Measurements from ENCODE around the gene IZUMO3.
"Not testable (repeated sequence)": the region's sequence is repeated elsewhere in the genome, so short reads cannot be mapped to it uniquely, and the experiment has no call there.

Gene IZUMO3

GRCh38 chr9:24545847-24546522 lies at the start of gene IZUMO3:
TSS of gene IZUMO3 (minus strand) at chr9:24545897. CDS start at chr9:24545649, 248 bp downstream.
- DNase-seq (ENCODE audit: low read depth in 1 of 2, low spot score in 1 of 2), result no peak

GRCh38 chr9:24594234-24594850 lies 48.6 kb upstream of the IZUMO3 start:
- no peak for DNase-seq (ENCODE audit: low read depth in 1 of 2, low spot score in 1 of 2)

- no peak for DNase-seq (ENCODE audit: low read depth in 1 of 2, low spot score in 1 of 2)
Measured at GRCh38 chr9:24590432-24590831, 44.7 kb upstream of the IZUMO3 start.

GRCh38 chr9:24587883-24588282 lies 42.2 kb upstream of the IZUMO3 start:
- no peak for DNase-seq (ENCODE audit: low read depth in 1 of 2, low spot score in 1 of 2)

GRCh38 chr9:24582146-24583126 lies 36.7 kb upstream of the IZUMO3 start:
- no peak for DNase-seq (ENCODE audit: low read depth in 1 of 2, low spot score in 1 of 2)

- DNase-seq (ENCODE audit: low read depth in 1 of 2, low spot score in 1 of 2), result not testable (repeated sequence)
Measured at GRCh38 chr9:24580005-24580404, 34.3 kb upstream of the IZUMO3 start.

- no peak for DNase-seq (ENCODE audit: low read depth in 1 of 2, low spot score in 1 of 2)
Measured at GRCh38 chr9:24572406-24572805, 26.7 kb upstream of the IZUMO3 start.

- DNase-seq (ENCODE audit: low read depth in 1 of 2, low spot score in 1 of 2), result no peak
Measured at GRCh38 chr9:24561957-24562356, 16.3 kb upstream of the IZUMO3 start.

- no peak for DNase-seq (ENCODE audit: low read depth in 1 of 2, low spot score in 1 of 2)
Measured at GRCh38 chr9:24553183-24553552, 7.5 kb upstream of the IZUMO3 start.

GRCh38 chr9:24552526-24553182 lies 7.0 kb upstream of the IZUMO3 start:
- DNase-seq (ENCODE audit: low read depth in 1 of 2, low spot score in 1 of 2), result no peak

- no peak for DNase-seq (ENCODE audit: low read depth in 1 of 2, low spot score in 1 of 2)
Measured at GRCh38 chr9:24545285-24545684, 412 bp downstream of the IZUMO3 start.

GRCh38 chr9:24518545-24518944 lies 27.2 kb downstream of the IZUMO3 start:
- DNase-seq (ENCODE audit: low read depth in 1 of 2, low spot score in 1 of 2), result no peak

GRCh38 chr9:24516463-24516862 lies 29.2 kb downstream of the IZUMO3 start:
- no peak for DNase-seq (ENCODE audit: low read depth in 1 of 2, low spot score in 1 of 2)

- no peak for DNase-seq (ENCODE audit: low read depth in 1 of 2, low spot score in 1 of 2)
Measured at GRCh38 chr9:24509850-24510249, 35.8 kb downstream of the IZUMO3 start.

- DNase-seq (ENCODE audit: low read depth in 1 of 2, low spot score in 1 of 2), result no peak
Measured at GRCh38 chr9:24504521-24504920, 41.2 kb downstream of the IZUMO3 start.

- DNase-seq (ENCODE audit: low read depth in 1 of 2, low spot score in 1 of 2), result no peak
Measured at GRCh38 chr9:24502206-24502937, 43.3 kb downstream of the IZUMO3 start.

GRCh38 chr9:24500761-24501160 lies 44.9 kb downstream of the IZUMO3 start:
- no peak for DNase-seq (ENCODE audit: low read depth in 1 of 2, low spot score in 1 of 2)

- no peak for DNase-seq (ENCODE audit: low read depth in 1 of 2, low spot score in 1 of 2)
Measured at GRCh38 chr9:24498632-24499031, 47.1 kb downstream of the IZUMO3 start.

- no peak for DNase-seq (ENCODE audit: low read depth in 1 of 2, low spot score in 1 of 2)
Measured at GRCh38 chr9:24497671-24498070, 48.0 kb downstream of the IZUMO3 start.

Data from activated T-helper 1 cell treated with anti-CD3 and anti-CD28 coated beads, Interleukin-2, amount 50 U/mL, for 16 hours (primary cell).